Vagina (tissue), 2 donors: ENCODE measurements around the gene IFT27. TPM values are rescaled to one million over a fixed set of nuclear protein-coding genes. Genes with fewer than 3 reads are reported as not detected.

Source experiments
- DNase-seq, 2 donors: peaks; one replicate each; pipeline ENCODE4 v3.0.0-alpha.2; 2017; ENCODE audit errors: extremely low spot score in 2 of 2
- H3K27ac ChIP-seq: fragments of 200-600 bp; sonication (generic); one replicate; pipeline ENCODE4 v1.5.1; 2019
- H3K27me3 ChIP-seq: fragments of 200-600 bp; sonication (generic); one replicate; pipeline ENCODE4 v1.5.1; 2019
- H3K36me3 ChIP-seq, 2 donors: fragments of 200-600 bp; sonication (generic); one replicate each; pipeline ENCODE4 v1.5.1; 2017 to 2019
- H3K4me1 ChIP-seq: fragments of 200-600 bp; sonication (generic); one replicate; pipeline ENCODE4 v1.5.1; 2019
- H3K4me3 ChIP-seq, 2 donors: fragments of 200-600 bp; sonication (generic); 1 replicate in 1 of 2; 2 replicates in 1 of 2; pipeline ENCODE4 v1.5.1; 2016 to 2019
- H3K9me3 ChIP-seq: fragments of 200-600 bp; sonication (generic); one replicate; pipeline ENCODE4 v1.5.1; 2019
- POLR2A ChIP-seq, 2 donors: fragments of 450-650 bp; IDR thresholded peaks; one replicate each; pipeline ENCODE4 v1.6.1; 2017; ENCODE audit warnings: antibody characterized with exemption in 2 of 2, mild to moderate bottlenecking in 2 of 2, moderate library complexity in 2 of 2
- POLR2AphosphoS5 ChIP-seq, 2 donors: sonication (generic); formaldehyde crosslinking; IDR thresholded peaks; one replicate each; pipeline ENCODE4 v1.9.0; 2017; ENCODE audit warnings: antibody characterized with exemption in 2 of 2, mild to moderate bottlenecking in 2 of 2, low read depth in 1 of 2; ENCODE audit not compliant: insufficient read depth in 1 of 2
- intact Hi-C: fragments of 100-400 bp; cut with DNase I; formaldehyde crosslinking; loops from one replicate; pipeline ENCODE4 v1.15.1; 2023
- total RNA-seq: library from RNA; depleted of rRNA; stranded (reverse); fragments of >200 nt; gene quantifications from one replicate; pipeline ENCODE4 v1.2.3, GENCODE V29; 2016
- TF ChIP-seq, protein P1 (sequence below), 3 experiments: fragments of 450-650 bp in 2 of 3; fragments of 200-600 bp in 1 of 3; sonication (generic) in 1 of 3; IDR thresholded peaks; one replicate each; pipeline ENCODE4 v1.5.1; 2017 to 2019; ENCODE audit warnings: antibody characterized with exemption in 3 of 3, mild to moderate bottlenecking in 2 of 3, moderate library complexity in 2 of 3

The IFT27 gene
- total RNA-seq, 1 donor from 2014 or later = 15.0 TPM

DNA sequence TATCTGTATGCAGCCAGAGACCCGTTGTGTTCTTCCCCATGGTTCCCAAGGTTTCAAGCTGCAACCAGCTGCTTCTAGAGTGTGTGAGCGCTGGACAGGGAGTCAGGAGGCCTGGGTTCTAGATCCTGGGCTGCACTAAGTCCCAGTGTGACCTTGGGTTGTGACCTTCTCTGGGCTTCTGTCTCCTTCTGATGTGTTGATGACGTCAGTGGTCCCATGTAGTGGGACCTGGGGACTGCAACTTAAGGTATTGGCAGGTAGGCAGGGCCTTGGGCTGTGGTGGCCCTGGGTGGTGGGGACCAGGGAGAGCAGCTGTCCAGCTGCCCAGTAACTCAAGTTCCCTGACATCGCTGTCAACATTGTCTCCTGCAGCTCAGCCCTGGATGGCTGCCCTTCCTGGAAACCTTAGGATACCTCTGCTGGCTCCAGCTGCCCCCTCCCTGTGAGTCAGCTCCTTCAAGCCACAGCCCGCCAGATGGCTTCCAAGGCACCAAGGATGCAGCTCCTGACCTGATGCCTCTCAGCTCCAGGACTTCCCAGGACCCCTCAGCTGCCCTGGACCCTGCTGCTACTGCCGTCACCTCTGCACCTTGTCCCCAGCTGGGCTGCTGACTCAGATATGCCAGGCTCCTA is 42.2 kb upstream of the IFT27 start:
- TF ChIP-seq POLR2AphosphoS5 (IDR thresholded peaks at IDR 0.05; ENCODE audit: insufficient read depth in 1 of 2, low read depth in 1 of 2) (no peak), POLR2A (IDR thresholded peaks at IDR 0.05) (no peak)
- TF ChIP-seq, protein P1, sequence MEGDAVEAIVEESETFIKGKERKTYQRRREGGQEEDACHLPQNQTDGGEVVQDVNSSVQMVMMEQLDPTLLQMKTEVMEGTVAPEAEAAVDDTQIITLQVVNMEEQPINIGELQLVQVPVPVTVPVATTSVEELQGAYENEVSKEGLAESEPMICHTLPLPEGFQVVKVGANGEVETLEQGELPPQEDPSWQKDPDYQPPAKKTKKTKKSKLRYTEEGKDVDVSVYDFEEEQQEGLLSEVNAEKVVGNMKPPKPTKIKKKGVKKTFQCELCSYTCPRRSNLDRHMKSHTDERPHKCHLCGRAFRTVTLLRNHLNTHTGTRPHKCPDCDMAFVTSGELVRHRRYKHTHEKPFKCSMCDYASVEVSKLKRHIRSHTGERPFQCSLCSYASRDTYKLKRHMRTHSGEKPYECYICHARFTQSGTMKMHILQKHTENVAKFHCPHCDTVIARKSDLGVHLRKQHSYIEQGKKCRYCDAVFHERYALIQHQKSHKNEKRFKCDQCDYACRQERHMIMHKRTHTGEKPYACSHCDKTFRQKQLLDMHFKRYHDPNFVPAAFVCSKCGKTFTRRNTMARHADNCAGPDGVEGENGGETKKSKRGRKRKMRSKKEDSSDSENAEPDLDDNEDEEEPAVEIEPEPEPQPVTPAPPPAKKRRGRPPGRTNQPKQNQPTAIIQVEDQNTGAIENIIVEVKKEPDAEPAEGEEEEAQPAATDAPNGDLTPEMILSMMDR (IDR thresholded peaks at IDR 0.05) = no peak
- DNase-seq = no peak
- intact Hi-C loops = no loop called here
- Histone ChIP-seq H3K9me3 (no peaks in the 10 kb centered on the region), H3K27me3 (peaks cover 5% of the 10 kb centered on the region), H3K27ac (no peak overlapping the region), H3K4me3 (no peak overlapping the region), H3K36me3 (no peaks in the 10 kb centered on the region), H3K4me1 (peaks cover 13% of the 10 kb centered on the region)

DNA sequence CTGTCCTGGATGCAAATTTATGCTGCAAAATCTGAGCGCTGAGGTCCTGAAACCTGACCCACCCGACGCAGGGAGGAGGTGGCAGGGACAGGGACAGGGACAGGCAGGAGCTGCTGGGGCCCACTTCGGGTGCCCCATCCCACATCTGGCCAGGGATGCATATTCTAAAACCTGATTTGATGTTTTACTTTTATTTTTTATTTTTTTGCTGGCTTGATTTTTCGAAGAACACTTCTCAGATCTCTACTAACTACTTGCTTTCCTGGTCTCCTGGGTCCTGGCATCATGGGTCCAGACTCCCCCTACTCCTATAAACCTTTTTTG is 41.6 kb upstream of the IFT27 start:
- Histone ChIP-seq H3K27me3 (peaks cover 5% of the 10 kb centered on the region), H3K36me3 (no peaks in the 10 kb centered on the region), H3K4me3 (no peak overlapping the region), H3K9me3 (no peaks in the 10 kb centered on the region), H3K27ac (no peak overlapping the region), H3K4me1 (peaks cover 13% of the 10 kb centered on the region)
- no peak for DNase-seq
- intact Hi-C loops = no loop called here
- no peak for TF ChIP-seq POLR2A (IDR thresholded peaks at IDR 0.05)
- TF ChIP-seq, protein P1 (IDR thresholded peaks at IDR 0.05) = no peak
- TF ChIP-seq POLR2AphosphoS5 (IDR thresholded peaks at IDR 0.05; ENCODE audit: insufficient read depth in 1 of 2, low read depth in 1 of 2) = no peak

DNA sequence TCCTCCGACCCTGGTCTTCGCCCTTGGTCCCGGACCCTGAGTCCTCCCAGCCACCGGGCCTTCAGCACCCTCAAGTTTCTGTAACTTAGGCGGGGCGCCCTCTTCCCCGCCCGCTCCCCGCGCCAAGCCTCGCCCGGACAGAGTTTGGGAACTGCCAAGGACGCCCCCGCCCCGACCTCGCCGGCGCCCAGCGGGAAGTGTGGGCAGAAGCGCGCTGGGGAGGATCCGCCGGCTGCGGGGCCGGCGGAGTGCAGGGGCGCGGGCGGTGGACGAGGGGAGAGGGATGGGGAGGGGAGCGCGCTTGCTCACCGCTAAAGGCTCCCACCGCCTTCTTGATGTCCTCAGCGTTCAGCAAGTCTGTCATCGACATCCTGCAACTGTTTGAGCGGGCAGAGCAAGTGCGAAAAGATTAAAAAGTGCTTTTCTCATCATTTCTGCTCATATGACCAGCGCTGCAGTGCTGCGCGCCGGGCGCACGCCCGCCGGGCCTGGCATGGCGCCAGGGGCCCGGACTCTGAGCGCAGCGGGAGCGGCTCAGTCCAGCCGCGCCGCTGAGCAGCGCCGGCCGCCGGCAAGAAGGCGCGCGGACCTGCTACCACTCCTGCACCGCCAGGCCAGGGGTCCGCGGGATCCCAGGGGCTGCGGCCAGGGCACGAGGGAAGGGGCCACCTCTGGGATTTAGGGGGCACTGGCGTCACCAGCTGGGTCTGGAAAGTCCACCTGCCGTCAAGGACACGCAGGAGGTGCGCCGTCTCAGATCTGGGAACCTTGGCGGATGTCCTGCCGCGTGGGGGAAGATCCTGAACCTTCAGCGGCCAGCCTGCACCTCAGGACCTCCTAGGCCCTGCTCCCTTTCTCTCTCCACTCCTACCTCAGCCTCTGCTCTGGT is 41.0 kb upstream of the IFT27 start, which contains the start of gene PVALB:
TSS of gene PVALB (minus strand) at position 400 of the 889 bp plus-strand sequence. CDS start at position 370, 30 bp downstream.
- Histone ChIP-seq H3K27me3 (peaks cover 5% of the 10 kb centered on the region), H3K4me1 (peaks cover 13% of the 10 kb centered on the region), H3K27ac (no peak within 1 kb of the TSS), H3K9me3 (no peaks in the 10 kb centered on the region), H3K4me3 (peak within 1 kb of the TSS in 1 of 2 donors; percentile 21), H3K36me3 (no peaks in the 10 kb centered on the region)
- DNase-seq = no peak
- intact Hi-C loops = no loop called here
- TF ChIP-seq POLR2AphosphoS5 (IDR thresholded peaks at IDR 0.05; ENCODE audit: insufficient read depth in 1 of 2, low read depth in 1 of 2) = no peak
- TF ChIP-seq, protein P1 (IDR thresholded peaks at IDR 0.05) = no peak
- no peak for TF ChIP-seq POLR2A (IDR thresholded peaks at IDR 0.05)

DNA sequence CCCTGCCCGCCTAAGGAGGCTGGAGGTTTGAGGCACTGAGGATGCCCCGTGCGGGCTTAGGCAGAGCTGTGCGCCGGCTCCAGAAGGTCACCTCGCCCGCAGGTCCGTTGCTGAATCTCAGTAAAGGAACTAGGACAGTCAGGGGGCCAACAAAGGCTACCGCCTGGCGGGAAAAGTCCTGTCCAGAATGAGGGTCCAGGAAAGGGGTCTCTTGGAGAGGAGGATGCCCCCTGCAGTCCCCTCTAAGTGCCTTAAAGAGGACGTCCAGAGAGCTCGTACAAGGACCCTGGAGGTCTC is 40.4 kb upstream of the IFT27 start:
- TF ChIP-seq, protein P1 (IDR thresholded peaks at IDR 0.05) = no peak
- TF ChIP-seq POLR2A (IDR thresholded peaks at IDR 0.05) (no peak), POLR2AphosphoS5 (IDR thresholded peaks at IDR 0.05; ENCODE audit: insufficient read depth in 1 of 2, low read depth in 1 of 2) (no peak)
- H3K4me1 ChIP-seq = peaks cover 13% of the 10 kb centered on the region
- H3K27ac ChIP-seq = no peak overlapping the region
- H3K27me3 ChIP-seq = peaks cover 5% of the 10 kb centered on the region
- H3K4me3 ChIP-seq = peak overlapping the region in 1 of 2 donors; percentile 21
- H3K9me3 ChIP-seq = no peaks in the 10 kb centered on the region
- DNase-seq = no peak
- intact Hi-C loops = no loop called here
- no peaks in the 10 kb centered on the region for H3K36me3 ChIP-seq
